Adipocyte (in vitro differentiated cells): Measurements from ENCODE around the gene TMEM89.

Experiments
- DNase-seq: peaks from one replicate; pipeline ENCODE4 v3.0.0-alpha.2; 2015; ENCODE audit warnings: low read depth
- H3K27me3 ChIP-seq: replicated peaks from 2 replicates; pipeline ENCODE4 v1.7.0; 2013; ENCODE audit warnings: mild to moderate bottlenecking, low read length, moderate library complexity; ENCODE audit not compliant: control insufficient read depth, insufficient read depth
- H3K36me3 ChIP-seq: 2 replicates; pipeline ENCODE4 v1.7.0; 2013; ENCODE audit warnings: low read length, mild to moderate bottlenecking, moderate library complexity; ENCODE audit not compliant: control insufficient read depth, insufficient read depth, severe bottlenecking
- H3K4me1 ChIP-seq: 2 replicates; pipeline ENCODE4 v1.7.0; 2013; ENCODE audit warnings: mild to moderate bottlenecking, low read length, moderate library complexity; ENCODE audit not compliant: control insufficient read depth, insufficient read depth
- H3K4me3 ChIP-seq: 2 replicates; pipeline ENCODE4 v1.7.0; 2013; ENCODE audit warnings: mild to moderate bottlenecking, low read length, moderate library complexity
- H3K9ac ChIP-seq: 2 replicates; pipeline ENCODE4 v1.7.0; 2013; ENCODE audit warnings: mild to moderate bottlenecking, low read length, moderate library complexity
- H3K9me3 ChIP-seq: 2 replicates; pipeline ENCODE4 v1.7.0; 2013; ENCODE audit warnings: mild to moderate bottlenecking, low read length, moderate library complexity; ENCODE audit not compliant: control insufficient read depth

The TMEM89 gene

GRCh38 chr3:48575366-48575765 is 46.2 kb downstream of the TMEM89 start:
- H3K4me3 ChIP-seq: no peak overlapping the region
- no peak for DNase-seq
- no peaks in the 10 kb centered on the region for H3K4me1 ChIP-seq
- H3K27me3 ChIP-seq: no peaks in the 10 kb centered on the region
- no peaks in the 10 kb centered on the region for H3K9me3 ChIP-seq
- H3K36me3 ChIP-seq: no peaks in the 10 kb centered on the region
- no peak overlapping the region for H3K9ac ChIP-seq

DNA sequence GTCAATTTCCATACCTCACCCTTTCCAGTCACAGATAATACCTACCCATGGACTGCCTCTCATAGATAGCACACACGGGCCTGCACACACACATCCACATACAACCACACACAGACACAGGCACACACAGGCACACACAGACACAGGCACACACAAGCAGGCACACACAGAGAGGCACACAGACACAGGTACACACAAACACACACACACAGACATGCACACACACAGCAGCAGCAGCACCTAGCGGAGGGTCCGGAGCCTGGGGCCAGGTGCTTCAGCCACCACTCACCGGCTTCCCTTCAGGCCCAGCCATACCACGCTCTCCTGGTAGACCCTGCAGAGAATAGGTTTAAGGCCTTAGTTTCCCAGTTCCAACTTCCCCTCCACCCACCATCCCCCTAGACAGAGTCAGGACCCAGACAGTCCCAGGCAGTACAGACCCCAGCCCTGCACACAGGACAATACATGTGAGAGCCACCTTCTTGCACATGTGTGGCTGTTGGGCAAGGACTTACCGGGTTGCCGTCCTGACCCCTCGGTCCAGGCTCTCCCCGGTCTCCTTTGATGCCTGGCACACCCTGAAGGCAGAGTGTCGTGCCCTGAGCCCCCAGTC is 47.5 kb downstream of the TMEM89 start:
- Histone ChIP-seq H3K9me3 (no peaks in the 10 kb centered on the region), H3K27me3 (no peaks in the 10 kb centered on the region), H3K36me3 (no peaks in the 10 kb centered on the region), H3K9ac (no peak overlapping the region), H3K4me3 (no peak overlapping the region), H3K4me1 (no peaks in the 10 kb centered on the region)
- no peak for DNase-seq

GRCh38 chr3:48572517-48572916 is 49.1 kb downstream of the TMEM89 start:
- no peaks in the 10 kb centered on the region for H3K36me3 ChIP-seq
- no peaks in the 10 kb centered on the region for H3K9me3 ChIP-seq
- H3K4me1 ChIP-seq: no peaks in the 10 kb centered on the region
- no peak overlapping the region for H3K4me3 ChIP-seq
- DNase-seq: no peak
- no peaks in the 10 kb centered on the region for H3K27me3 ChIP-seq
- H3K9ac ChIP-seq: no peak overlapping the region

- no peaks in the 10 kb centered on the region for H3K4me1 ChIP-seq
Observed at GRCh38 chr3:48571938-48572337, 49.6 kb downstream of the TMEM89 start.

More at GRCh38 chr3:48571938-48572337, 49.6 kb downstream of the TMEM89 start:
- no peaks in the 10 kb centered on the region for H3K27me3 ChIP-seq
- DNase-seq: no peak
- H3K4me3 ChIP-seq: no peak overlapping the region
- H3K9ac ChIP-seq: no peak overlapping the region
- no peaks in the 10 kb centered on the region for H3K9me3 ChIP-seq
- no peaks in the 10 kb centered on the region for H3K36me3 ChIP-seq
